HG02588 (cell line): ENCODE results near the gene IL24.

Source experiments
- ATAC-seq: cut with Tn5 transposase; IDR thresholded peaks from one replicate; pipeline ENCODE4 v1.9.1; 2021; ENCODE audit warnings: mild to moderate bottlenecking, moderate library complexity; ENCODE audit not compliant: unreplicated experiment

The IL24 gene

GRCh38 chr1:206878456-206878855 is 18.8 kb upstream of the IL24 start:
- ATAC-seq: no peak

GRCh38 chr1:206880314-206880713 is 16.9 kb upstream of the IL24 start:
- ATAC-seq: no peak

GRCh38 chr1:206882555-206882954 is 14.7 kb upstream of the IL24 start:
- no peak for ATAC-seq

- ATAC-seq: no peak
Observed at GRCh38 chr1:206883160-206883559, 14.1 kb upstream of the IL24 start.

GRCh38 chr1:206883876-206884275 is 13.4 kb upstream of the IL24 start:
- ATAC-seq: no peak

- ATAC-seq: no peak
Observed at GRCh38 chr1:206885341-206886060, 11.7 kb upstream of the IL24 start.

GRCh38 chr1:206886831-206887230 is 10.4 kb upstream of the IL24 start:
- no peak for ATAC-seq

- ATAC-seq: no peak
Observed at GRCh38 chr1:206887701-206888100, 9.5 kb upstream of the IL24 start.

- ATAC-seq: no peak
Observed at GRCh38 chr1:206890125-206891060, 6.8 kb upstream of the IL24 start.

GRCh38 chr1:206891412-206891811 is 5.8 kb upstream of the IL24 start:
- ATAC-seq: no peak

- no peak for ATAC-seq
Observed at GRCh38 chr1:206892351-206892984, 4.8 kb upstream of the IL24 start.

GRCh38 chr1:206893380-206893779 is 3.9 kb upstream of the IL24 start:
- no peak for ATAC-seq

- ATAC-seq: no peak
Observed at GRCh38 chr1:206895325-206895724, 1.9 kb upstream of the IL24 start.

GRCh38 chr1:206895837-206896242 is 1.4 kb upstream of the IL24 start:
- no peak for ATAC-seq

- ATAC-seq: no peak
Observed at GRCh38 chr1:206896261-206896660, 982 bp upstream of the IL24 start.

- ATAC-seq: no peak
Observed at GRCh38 chr1:206898089-206898914, 1.1 kb downstream of the IL24 start.

GRCh38 chr1:206898915-206899431 is 1.7 kb downstream of the IL24 start:
- no peak for ATAC-seq

GRCh38 chr1:206899717-206900116 is 2.5 kb downstream of the IL24 start:
- no peak for ATAC-seq

- ATAC-seq: no peak
Observed at GRCh38 chr1:206900149-206900548, 2.9 kb downstream of the IL24 start.

GRCh38 chr1:206901944-206902343 is 4.7 kb downstream of the IL24 start:
- no peak for ATAC-seq
